ENCODE data around the gene CHCHD10. TPM values are rescaled to one million over a fixed set of nuclear protein-coding genes. Genes with fewer than 3 reads are reported as not detected.

Gene CHCHD10
- total and polyA plus RNA-seq, 2 of the 4 experiments (the other 2 are of a cell fraction): 2.2 to 11.2 TPM

DNA sequence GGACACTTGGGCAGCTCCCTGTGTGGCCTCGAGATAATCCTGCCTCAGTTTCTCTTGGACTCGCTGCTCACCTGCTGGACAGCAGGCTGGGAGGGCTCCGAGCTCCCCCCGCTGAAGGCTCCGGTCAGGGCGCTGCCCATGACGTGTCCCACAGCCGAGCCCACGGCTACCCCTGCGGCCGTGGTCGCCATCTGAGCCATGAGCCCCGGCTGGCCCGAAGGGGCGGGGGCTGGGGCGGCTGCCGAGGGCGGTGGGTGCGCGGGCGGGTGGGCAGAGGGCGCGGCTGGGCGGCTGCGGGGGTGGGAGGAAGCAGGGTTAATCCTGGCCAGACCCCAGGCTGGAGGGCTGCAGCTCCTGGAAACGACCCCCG is 484 bp downstream of the CHCHD10 start:
- no peaks in the 10 kb centered on the region for H3K36me3 ChIP-seq (ENCODE audit: control insufficient read depth, insufficient read depth, low read length)
- H3K4me1 ChIP-seq (ENCODE audit: control insufficient read depth, insufficient read depth, low read length): peaks cover 13% of the 10 kb centered on the region
- H2BK15ac ChIP-seq (ENCODE audit: low read depth, low read length): no peak overlapping the region
- peak overlapping the region; percentile 51 for H3K4me2 ChIP-seq (ENCODE audit: low read depth, low read length)
- H2BK120ac ChIP-seq (ENCODE audit: low read depth, low read length): no peak overlapping the region
- no peak for DNase-seq
- no peaks in the 10 kb centered on the region; a peak in 1 of 4 replicates for H3K79me1 ChIP-seq (ENCODE audit: low read depth in 1 of 2, low read length in 2 of 2)
- H4K8ac ChIP-seq (ENCODE audit: low read depth in 2 of 2, low read length in 2 of 2): peak overlapping the region in 1 of 2 experiments; percentile 87; a peak in 2 of 4 replicates
- peak overlapping the region; percentile 25; the same call in 1 of the 2 replicates for H3K4ac ChIP-seq (ENCODE audit: low read depth, low read length)
- H3K9ac ChIP-seq (ENCODE audit: low read depth, low read length): no peak overlapping the region
- intact Hi-C loops (cut with micrococcal nuclease): loop anchor here (5.0 kb wide), 1 partner anchor 225 kb away; no protein-coding TSS in a partner anchor
- no peaks in the 10 kb centered on the region for H3K9me3 ChIP-seq (ENCODE audit: control insufficient read depth, insufficient read depth, low read length)
- ChIA-PET CTCF (interaction anchor here (2.0 kb wide), 1 partner anchor 82 kb away, joined by 6 read pairs; no protein-coding TSS in a partner anchor), POLR2A (ENCODE audit: unreplicated experiment) (no interaction called here)
- peak overlapping the region; percentile 29 for H2AK9ac ChIP-seq (replicated peaks; ENCODE audit: low read depth, low read length, poor library complexity)
- H3K4me3 ChIP-seq (ENCODE audit: insufficient read depth, low read depth, low read length): peak overlapping the region; percentile 43
- BruUV-seq (replicated peaks): no TSS peak
- no peak overlapping the region for H3K23ac ChIP-seq (ENCODE audit: low read depth, low read length)
- H3K56ac ChIP-seq (ENCODE audit: extremely low read depth, insufficient read depth, low read length): no peak overlapping the region
- no peaks in the 10 kb centered on the region for H4K20me1 ChIP-seq (ENCODE audit: insufficient read depth, low read length)
- H2BK5ac ChIP-seq (ENCODE audit: low read depth, low read length, poor library complexity, severe bottlenecking): no peak overlapping the region
- H3K27ac ChIP-seq (ENCODE audit: insufficient read depth, low read length): no peak overlapping the region
- in situ Hi-C loops (cut with MboI; ENCODE audit: low sequenced_read_pairs): no loop called here
- peak overlapping the region; percentile 96 for H2AFZ ChIP-seq (replicated peaks; ENCODE audit: low read length, poor library complexity)
- H3K14ac ChIP-seq (replicated peaks; ENCODE audit: low read depth, low read length): no peak overlapping the region
- no peak overlapping the region for H3K18ac ChIP-seq (ENCODE audit: low read depth, low read length)
- H3K9me1 ChIP-seq (ENCODE audit: insufficient read depth, low read length): peaks cover 9% of the 10 kb centered on the region; the same call in 1 of the 2 replicates
- no peak overlapping the region for H4K91ac ChIP-seq (ENCODE audit: insufficient read depth, low read depth, low read length)
- WGBS, 2 experiments (ENCODE audit: extremely low coverage in 2 of 2, insufficient read length in 1 of 2): 38% methylated on average over 4 of the region's 27 CpGs; no CpG with 5 or more reads in 1 of the 2 experiments
- H2AK5ac ChIP-seq (ENCODE audit: low read depth, low read length): no peak overlapping the region
- TF ChIP-seq CEBPB (IDR thresholded peaks at IDR 0.05; ENCODE audit: low read depth, low read length): no peak
- TF ChIP-seq, protein P1, sequence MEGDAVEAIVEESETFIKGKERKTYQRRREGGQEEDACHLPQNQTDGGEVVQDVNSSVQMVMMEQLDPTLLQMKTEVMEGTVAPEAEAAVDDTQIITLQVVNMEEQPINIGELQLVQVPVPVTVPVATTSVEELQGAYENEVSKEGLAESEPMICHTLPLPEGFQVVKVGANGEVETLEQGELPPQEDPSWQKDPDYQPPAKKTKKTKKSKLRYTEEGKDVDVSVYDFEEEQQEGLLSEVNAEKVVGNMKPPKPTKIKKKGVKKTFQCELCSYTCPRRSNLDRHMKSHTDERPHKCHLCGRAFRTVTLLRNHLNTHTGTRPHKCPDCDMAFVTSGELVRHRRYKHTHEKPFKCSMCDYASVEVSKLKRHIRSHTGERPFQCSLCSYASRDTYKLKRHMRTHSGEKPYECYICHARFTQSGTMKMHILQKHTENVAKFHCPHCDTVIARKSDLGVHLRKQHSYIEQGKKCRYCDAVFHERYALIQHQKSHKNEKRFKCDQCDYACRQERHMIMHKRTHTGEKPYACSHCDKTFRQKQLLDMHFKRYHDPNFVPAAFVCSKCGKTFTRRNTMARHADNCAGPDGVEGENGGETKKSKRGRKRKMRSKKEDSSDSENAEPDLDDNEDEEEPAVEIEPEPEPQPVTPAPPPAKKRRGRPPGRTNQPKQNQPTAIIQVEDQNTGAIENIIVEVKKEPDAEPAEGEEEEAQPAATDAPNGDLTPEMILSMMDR (conservative IDR thresholded peaks at IDR 0.05; ENCODE audit: low read depth, low read length): no peak
- TF ChIP-seq ELK1 (IDR thresholded peaks at IDR 0.05; ENCODE audit: borderline replicate concordance, low read depth, low read length): no peak
- TF ChIP-seq RAD21 (IDR thresholded peaks at IDR 0.05; ENCODE audit: low read length): no peak
- TF ChIP-seq RFX5 (IDR thresholded peaks at IDR 0.05; ENCODE audit: low read depth, low read length): no peak
- no peak for TF ChIP-seq USF2 (IDR thresholded peaks at IDR 0.05; ENCODE audit: low read depth, low read length)
- no peak for TF ChIP-seq FOS (IDR thresholded peaks at IDR 0.05; ENCODE audit: low read depth, low read length)
- TF ChIP-seq CHD1 (IDR thresholded peaks at IDR 0.05; ENCODE audit: low read depth, low read length): no peak
- TF ChIP-seq MAFK (IDR thresholded peaks at IDR 0.05; ENCODE audit: low read depth, low read length): no peak
- no peak for TF ChIP-seq NFE2L2 (IDR thresholded peaks at IDR 0.05; ENCODE audit: low read depth, low read length)
- no peak for TF ChIP-seq RCOR1 (IDR thresholded peaks at IDR 0.05; ENCODE audit: insufficient replicate concordance, low read length)
- dilution Hi-C loops (cut with HindIII; ENCODE audit: low sequenced_read_pairs, unreplicated experiment): no loop called here
- no peak overlapping the region for H2BK20ac ChIP-seq (ENCODE audit: low read depth, low read length)
- ATAC-seq (ENCODE audit: low read depth): no peak
- no peaks in the 10 kb centered on the region for H3K27me3 ChIP-seq (ENCODE audit: control insufficient read depth, insufficient read depth, low read length)
- no peak overlapping the region for H4K5ac ChIP-seq (ENCODE audit: low read depth, low read length)

Data from IMR-90 (cell line).